Choroid plexus epithelial cell (primary cell): ENCODE measurements around the gene TEDC2.

Experiments
- DNase-seq: peaks from one replicate; pipeline ENCODE4 v3.0.0-alpha.2; 2010; ENCODE audit warnings: low read depth
- H3K4me3 ChIP-seq: 2 replicates; pipeline ENCODE4 v1.5.1; 2011; ENCODE audit warnings: low read depth, mild to moderate bottlenecking, control low read depth, low read length, moderate library complexity
- TF ChIP-seq, protein P1 (sequence below): conservative IDR thresholded peaks from 2 replicates; pipeline ENCODE4 v1.5.1; 2011; ENCODE audit warnings: low read depth, mild to moderate bottlenecking, control low read depth, inconsistent platforms, low read length, moderate library complexity

The TEDC2 gene

DNA sequence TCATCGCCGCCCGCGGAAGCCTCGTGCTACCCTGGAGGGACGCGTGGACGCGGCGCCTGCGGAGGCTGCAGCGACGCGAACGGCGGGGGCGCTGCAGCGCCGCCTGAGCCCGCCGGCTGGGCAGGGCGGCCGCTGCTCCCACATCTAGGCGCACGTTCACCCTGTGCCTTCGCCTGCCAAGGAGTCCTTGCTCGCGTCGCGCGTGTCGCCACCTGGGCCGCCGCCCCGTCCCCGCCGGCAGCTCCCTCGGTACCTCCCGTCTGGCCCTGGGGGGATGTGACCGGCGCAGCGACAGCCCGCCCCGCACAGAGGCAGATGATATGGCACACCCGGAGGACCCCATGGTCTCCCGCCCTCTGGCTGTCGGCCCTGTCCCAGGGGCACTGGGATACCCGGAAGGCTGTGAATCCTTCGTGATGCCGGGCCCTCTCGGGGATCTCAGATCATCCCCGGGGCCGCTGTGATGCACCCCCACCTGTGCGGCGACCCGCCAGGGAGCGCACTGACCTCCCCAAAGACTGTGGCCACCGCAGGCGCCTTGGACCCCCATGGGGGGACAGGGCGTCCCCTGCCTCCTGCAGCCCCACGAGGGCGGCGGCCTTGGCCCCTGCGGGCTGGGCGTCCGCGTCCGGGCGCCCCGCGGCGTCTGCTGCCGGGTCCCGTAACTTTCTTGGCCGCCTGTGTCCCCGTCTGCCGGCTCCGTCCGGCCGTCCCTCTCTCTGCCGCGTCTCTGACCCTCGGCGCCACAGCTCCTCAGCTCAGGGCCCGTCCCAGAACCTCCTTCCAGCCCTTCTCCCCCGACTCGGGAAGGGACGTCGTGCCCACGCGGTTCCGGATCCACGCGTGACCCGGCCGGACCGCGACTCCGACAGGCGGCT lies 14.3 kb downstream of the TEDC2 start:
- peak; percentile 38 for DNase-seq
- TF ChIP-seq, protein P1, sequence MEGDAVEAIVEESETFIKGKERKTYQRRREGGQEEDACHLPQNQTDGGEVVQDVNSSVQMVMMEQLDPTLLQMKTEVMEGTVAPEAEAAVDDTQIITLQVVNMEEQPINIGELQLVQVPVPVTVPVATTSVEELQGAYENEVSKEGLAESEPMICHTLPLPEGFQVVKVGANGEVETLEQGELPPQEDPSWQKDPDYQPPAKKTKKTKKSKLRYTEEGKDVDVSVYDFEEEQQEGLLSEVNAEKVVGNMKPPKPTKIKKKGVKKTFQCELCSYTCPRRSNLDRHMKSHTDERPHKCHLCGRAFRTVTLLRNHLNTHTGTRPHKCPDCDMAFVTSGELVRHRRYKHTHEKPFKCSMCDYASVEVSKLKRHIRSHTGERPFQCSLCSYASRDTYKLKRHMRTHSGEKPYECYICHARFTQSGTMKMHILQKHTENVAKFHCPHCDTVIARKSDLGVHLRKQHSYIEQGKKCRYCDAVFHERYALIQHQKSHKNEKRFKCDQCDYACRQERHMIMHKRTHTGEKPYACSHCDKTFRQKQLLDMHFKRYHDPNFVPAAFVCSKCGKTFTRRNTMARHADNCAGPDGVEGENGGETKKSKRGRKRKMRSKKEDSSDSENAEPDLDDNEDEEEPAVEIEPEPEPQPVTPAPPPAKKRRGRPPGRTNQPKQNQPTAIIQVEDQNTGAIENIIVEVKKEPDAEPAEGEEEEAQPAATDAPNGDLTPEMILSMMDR = peak; percentile 9

DNA sequence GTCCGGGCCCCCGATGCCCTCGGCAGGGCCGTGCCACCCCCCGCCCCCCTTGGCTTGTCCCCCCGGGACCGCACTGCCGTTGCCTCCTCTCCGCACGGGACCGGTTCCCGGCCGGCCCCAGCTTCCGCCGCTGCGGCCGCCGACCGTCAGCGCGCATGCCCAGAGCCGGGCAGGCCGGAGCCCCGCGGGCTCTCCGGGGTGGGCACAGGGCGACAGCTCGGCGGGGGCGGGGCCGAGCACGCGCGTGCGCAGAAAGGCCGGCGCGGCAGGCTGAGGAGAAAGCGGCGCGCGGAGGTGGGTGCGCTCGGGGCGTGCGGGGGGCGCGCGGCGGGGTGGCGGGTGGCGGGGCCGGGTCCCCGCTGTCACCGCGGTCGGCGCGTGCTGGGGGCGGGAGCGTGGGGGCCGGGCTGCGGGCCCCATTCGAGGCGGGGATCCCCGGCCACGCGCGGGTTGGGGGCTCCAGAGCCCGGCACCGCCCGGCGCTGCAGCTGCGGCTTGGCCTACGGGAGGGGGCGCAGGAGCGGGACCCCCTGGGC lies 15.0 kb downstream of the TEDC2 start, which contains the start of gene TBC1D24:
TBC1D24 (plus strand) TSS at position 251 of the 536 bp plus-strand sequence. CDS start 21,022 bp downstream, outside the sequence.
- TF ChIP-seq, protein P1 = no peak
- DNase-seq = peak; percentile 80

More for the DNA sequence above, 14.3 kb downstream of the TEDC2 start:
- peak overlapping the region; percentile 75 for H3K4me3 ChIP-seq

DNA sequence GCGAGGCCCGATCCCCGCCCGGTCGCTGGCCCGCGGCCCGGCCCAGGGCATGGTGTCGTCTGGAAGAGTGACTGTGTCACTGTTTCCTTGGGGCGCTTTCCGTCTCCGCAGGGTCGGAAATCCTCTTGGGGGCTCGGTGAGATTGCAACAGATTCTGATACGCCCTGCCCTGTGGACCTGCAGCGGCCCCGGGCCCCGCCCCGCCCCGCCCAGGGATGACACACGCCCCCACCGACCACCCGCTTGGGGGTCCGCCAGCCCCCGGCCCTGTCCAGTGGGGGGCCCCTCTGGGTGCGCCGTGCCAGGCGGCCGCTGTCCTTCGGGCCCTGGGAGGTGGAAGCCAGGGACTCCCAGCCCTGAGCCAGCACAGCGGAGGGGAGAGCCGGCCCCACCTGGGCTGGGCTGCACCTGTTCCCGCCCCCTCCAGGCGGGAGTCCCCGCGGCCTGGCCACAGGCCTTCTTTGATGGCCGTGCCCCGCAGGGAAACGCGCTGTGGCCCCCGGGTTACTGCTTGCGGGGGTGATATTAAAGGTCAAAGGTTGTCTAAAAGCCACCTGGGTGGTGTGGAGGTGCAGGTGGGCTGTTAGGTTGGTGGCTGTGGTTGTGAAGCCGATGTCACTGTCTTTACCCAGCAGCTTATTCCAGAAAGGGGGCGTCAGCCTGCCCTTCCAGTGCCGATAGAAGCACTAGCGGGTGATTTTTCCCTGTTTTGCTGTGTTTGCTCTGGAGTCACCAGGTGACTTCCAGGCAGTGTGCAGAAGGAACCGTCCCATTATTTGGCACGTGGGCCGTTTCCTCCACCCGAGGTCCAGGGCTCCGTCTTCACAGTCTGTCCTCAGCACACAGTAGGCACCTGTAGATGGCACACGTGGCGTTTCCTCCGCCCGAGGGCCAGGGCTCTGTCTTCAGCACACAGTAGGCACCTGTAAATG lies 15.8 kb downstream of the TEDC2 start:
- no peak for DNase-seq
- TF ChIP-seq, protein P1 = no peak
- peak overlapping the region; percentile 75 for H3K4me3 ChIP-seq

More for the DNA sequence above, 15.0 kb downstream of the TEDC2 start, which contains the start of gene TBC1D24:
- H3K4me3 ChIP-seq = peak within 1 kb of the TSS; percentile 75

DNA sequence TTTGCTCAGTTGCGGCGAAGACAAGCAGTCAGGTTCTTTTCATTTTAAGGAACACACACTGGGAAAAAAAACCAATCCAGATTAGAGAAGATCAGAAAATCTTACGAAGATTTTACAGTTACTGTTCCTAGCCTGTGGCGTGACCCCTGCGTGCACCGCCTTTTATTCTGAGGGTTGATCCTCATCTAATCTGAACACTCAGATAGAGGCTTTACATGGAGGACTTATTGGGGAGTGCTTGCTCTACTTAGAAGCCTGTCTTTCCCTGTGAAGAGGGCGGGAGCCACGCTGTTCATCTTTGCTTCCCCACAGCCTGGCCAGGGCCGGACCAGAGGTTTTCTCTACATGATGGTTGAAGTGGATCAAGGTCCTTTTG lies 16.4 kb downstream of the TEDC2 start:
- no peak for DNase-seq
- no peak overlapping the region for H3K4me3 ChIP-seq
- TF ChIP-seq, protein P1 = no peak

DNA sequence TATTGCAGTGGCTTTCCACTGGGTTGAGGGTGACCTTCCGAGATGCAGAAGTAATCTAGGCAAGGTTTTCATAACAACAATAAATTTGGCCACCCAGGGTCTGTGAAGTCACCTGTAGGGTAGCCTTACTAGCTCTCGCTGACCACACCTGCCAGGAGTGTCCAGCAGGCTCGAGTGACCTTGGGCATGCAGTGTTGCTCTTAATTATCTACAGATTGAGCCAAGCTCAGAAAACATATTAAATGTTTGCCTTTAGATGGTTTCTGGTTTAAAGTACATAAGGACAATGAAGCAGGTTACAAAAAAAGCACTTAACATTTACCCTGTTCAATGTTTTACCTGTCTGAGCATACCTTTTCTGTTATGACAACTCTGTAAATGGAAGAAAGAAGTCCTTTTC lies 16.8 kb downstream of the TEDC2 start:
- no peak for DNase-seq
- TF ChIP-seq, protein P1 = no peak
- H3K4me3 ChIP-seq = no peak overlapping the region

DNA sequence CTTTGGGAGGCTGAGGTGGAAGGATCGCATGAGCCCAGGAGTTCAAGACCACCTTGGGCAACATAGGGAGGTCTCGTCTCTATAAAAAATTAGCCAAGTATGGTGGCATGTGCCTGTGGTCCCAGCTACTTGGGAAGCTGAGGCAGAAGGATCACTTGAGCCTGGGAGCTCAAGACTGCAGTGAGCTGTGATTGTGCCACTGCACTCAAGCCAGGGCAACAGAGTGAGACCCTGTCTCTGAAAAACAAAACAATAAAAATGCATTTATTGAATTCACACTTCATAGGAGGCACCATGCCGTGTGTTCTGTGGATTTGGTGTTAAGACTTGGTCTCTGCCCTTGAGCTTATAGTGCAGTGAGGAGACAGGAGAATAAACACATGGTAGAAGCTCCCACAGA lies 17.4 kb downstream of the TEDC2 start:
- no peak for DNase-seq
- H3K4me3 ChIP-seq = no peak overlapping the region
- TF ChIP-seq, protein P1 = no peak
